Measurements from ENCODE around the gene CORO2A.

Gene CORO2A

DNA sequence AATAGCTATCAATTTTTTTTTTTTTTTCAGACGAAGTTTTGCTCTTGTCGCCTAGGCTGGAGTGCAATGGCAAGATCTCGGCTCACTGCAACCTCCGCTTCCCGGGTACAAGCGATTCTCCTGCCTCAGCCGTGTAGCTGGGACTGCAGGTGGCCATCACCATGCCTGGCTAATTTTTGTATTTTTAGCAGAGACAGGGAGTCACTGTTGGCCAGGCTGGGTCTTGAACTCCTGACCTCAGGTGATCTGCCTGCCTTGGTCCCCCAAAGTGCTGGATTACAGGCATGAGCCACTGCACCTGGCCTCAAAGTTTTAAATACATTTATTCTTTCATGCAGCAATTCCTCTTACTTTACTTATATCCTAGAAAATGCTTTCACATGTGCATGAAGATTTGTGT lies 91.0 kb downstream of the CORO2A start:
- no peaks in the 10 kb centered on the region for H3K9me2 ChIP-seq (replicated peaks; ENCODE audit: control insufficient read depth, low read length)
- H3K27me3 ChIP-seq (ENCODE audit: control insufficient read depth, low read length) = no peaks in the 10 kb centered on the region
- peak overlapping the region; percentile 72 for H3K4me2 ChIP-seq (ENCODE audit: low read length)
- TF ChIP-seq EZH2phosphoT487 (IDR thresholded peaks at IDR 0.05; ENCODE audit: borderline replicate concordance, low read length) = no peak
- TF ChIP-seq, protein P1, sequence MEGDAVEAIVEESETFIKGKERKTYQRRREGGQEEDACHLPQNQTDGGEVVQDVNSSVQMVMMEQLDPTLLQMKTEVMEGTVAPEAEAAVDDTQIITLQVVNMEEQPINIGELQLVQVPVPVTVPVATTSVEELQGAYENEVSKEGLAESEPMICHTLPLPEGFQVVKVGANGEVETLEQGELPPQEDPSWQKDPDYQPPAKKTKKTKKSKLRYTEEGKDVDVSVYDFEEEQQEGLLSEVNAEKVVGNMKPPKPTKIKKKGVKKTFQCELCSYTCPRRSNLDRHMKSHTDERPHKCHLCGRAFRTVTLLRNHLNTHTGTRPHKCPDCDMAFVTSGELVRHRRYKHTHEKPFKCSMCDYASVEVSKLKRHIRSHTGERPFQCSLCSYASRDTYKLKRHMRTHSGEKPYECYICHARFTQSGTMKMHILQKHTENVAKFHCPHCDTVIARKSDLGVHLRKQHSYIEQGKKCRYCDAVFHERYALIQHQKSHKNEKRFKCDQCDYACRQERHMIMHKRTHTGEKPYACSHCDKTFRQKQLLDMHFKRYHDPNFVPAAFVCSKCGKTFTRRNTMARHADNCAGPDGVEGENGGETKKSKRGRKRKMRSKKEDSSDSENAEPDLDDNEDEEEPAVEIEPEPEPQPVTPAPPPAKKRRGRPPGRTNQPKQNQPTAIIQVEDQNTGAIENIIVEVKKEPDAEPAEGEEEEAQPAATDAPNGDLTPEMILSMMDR (IDR thresholded peaks at IDR 0.05; ENCODE audit: low read depth, low read length, poor library complexity, severe bottlenecking) = no peak
- H3K79me2 ChIP-seq (ENCODE audit: control insufficient read depth, low read length) = peaks cover 37% of the 10 kb centered on the region
- peaks cover 85% of the 10 kb centered on the region for H3K4me1 ChIP-seq (ENCODE audit: control insufficient read depth, low read length)
- H4K20me1 ChIP-seq (ENCODE audit: control insufficient read depth, insufficient read depth, low read depth, low read length) = no peaks in the 10 kb centered on the region
- H3F3A ChIP-seq (ENCODE audit: control insufficient read depth, insufficient read depth) = peaks cover 22% of the 10 kb centered on the region
- H3K27ac ChIP-seq (ENCODE audit: low read depth, low read length) = peak overlapping the region; percentile 76
- no peaks in the 10 kb centered on the region for H3K9me3 ChIP-seq (ENCODE audit: control insufficient read depth, insufficient read depth, low read length)
- H3K36me3 ChIP-seq (ENCODE audit: control insufficient read depth, low read length) = peaks cover 55% of the 10 kb centered on the region
- peak overlapping the region; percentile 58 for H3K4me3 ChIP-seq (ENCODE audit: low read length)

DNA sequence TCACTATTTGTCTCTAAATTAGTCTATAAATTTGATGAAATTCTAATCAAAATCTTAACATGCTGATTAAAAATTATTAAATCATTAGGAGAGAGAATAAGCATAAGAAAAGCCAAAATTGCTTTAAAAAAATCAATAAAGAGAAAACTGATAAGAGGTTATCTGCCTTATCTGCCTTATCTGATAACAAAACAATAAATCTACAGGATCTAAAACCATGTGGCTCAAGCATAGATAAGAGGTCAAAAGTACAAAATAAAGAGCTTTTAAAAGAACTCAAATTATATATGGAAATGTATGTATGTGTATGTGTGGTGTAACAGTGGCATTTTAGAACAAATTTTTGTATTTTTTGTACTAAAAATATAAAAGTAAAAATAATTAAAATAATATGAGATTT lies 92.0 kb downstream of the CORO2A start:
- Histone ChIP-seq H3K36me3 (ENCODE audit: control insufficient read depth, low read length) (peaks cover 55% of the 10 kb centered on the region), H3K4me3 (ENCODE audit: low read length) (0 out of 2 replicates have a peak overlapping the region, but pooled peaks have one; percentile 1), H3K9me2 (replicated peaks; ENCODE audit: control insufficient read depth, low read length) (no peaks in the 10 kb centered on the region), H4K20me1 (ENCODE audit: control insufficient read depth, insufficient read depth, low read depth, low read length) (no peaks in the 10 kb centered on the region), H3K79me2 (ENCODE audit: control insufficient read depth, low read length) (peaks cover 30% of the 10 kb centered on the region), H3K4me2 (ENCODE audit: low read length) (peak overlapping the region; percentile 12), H3K27me3 (ENCODE audit: control insufficient read depth, low read length) (no peaks in the 10 kb centered on the region), H3F3A (ENCODE audit: control insufficient read depth, insufficient read depth) (peaks cover 22% of the 10 kb centered on the region), H3K4me1 (ENCODE audit: control insufficient read depth, low read length) (peaks cover 76% of the 10 kb centered on the region), H3K27ac (ENCODE audit: low read depth, low read length) (no peak overlapping the region), H3K9me3 (ENCODE audit: control insufficient read depth, insufficient read depth, low read length) (no peaks in the 10 kb centered on the region)
- TF ChIP-seq EZH2phosphoT487 (IDR thresholded peaks at IDR 0.05; ENCODE audit: borderline replicate concordance, low read length) = no peak
- TF ChIP-seq, protein P1 (IDR thresholded peaks at IDR 0.05; ENCODE audit: low read depth, low read length, poor library complexity, severe bottlenecking) = no peak

DNA sequence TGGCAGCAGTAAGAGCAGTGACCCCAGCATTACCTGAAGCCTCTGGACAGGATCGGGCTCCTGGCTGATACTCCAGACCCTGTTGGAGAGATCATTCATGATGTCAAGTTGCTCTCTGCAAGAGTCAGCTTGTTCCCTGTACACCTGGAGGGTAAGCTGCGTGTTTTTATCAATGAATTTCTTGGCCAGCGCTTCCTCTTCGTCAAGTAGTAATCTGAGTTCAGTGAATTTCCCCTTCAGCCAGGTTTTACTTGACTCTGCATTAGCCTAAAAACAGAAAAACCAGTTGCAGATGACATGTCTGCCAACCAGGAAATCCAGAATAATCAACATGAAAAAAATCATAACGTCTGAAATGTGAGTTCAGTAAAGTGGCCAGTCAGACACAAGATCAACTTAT lies 92.5 kb downstream of the CORO2A start:
- Histone ChIP-seq H4K20me1 (ENCODE audit: control insufficient read depth, insufficient read depth, low read depth, low read length) (no peaks in the 10 kb centered on the region), H3K9me2 (replicated peaks; ENCODE audit: control insufficient read depth, low read length) (no peaks in the 10 kb centered on the region), H3K27ac (ENCODE audit: low read depth, low read length) (no peak overlapping the region), H3K4me3 (ENCODE audit: low read length) (0 out of 2 replicates have a peak overlapping the region, but pooled peaks have one; percentile 1), H3K4me2 (ENCODE audit: low read length) (peak overlapping the region; percentile 12), H3K9me3 (ENCODE audit: control insufficient read depth, insufficient read depth, low read length) (no peaks in the 10 kb centered on the region), H3K79me2 (ENCODE audit: control insufficient read depth, low read length) (peaks cover 24% of the 10 kb centered on the region), H3K4me1 (ENCODE audit: control insufficient read depth, low read length) (peaks cover 70% of the 10 kb centered on the region), H3K36me3 (ENCODE audit: control insufficient read depth, low read length) (peaks cover 52% of the 10 kb centered on the region), H3K27me3 (ENCODE audit: control insufficient read depth, low read length) (no peaks in the 10 kb centered on the region), H3F3A (ENCODE audit: control insufficient read depth, insufficient read depth) (peaks cover 22% of the 10 kb centered on the region)
- TF ChIP-seq EZH2phosphoT487 (IDR thresholded peaks at IDR 0.05; ENCODE audit: borderline replicate concordance, low read length) = no peak
- TF ChIP-seq, protein P1 (IDR thresholded peaks at IDR 0.05; ENCODE audit: low read depth, low read length, poor library complexity, severe bottlenecking) = no peak
